Right lobe of liver (tissue), 4 donors: ENCODE measurements around the gene CHD2.
"Not testable (repeated sequence)": the region's sequence is repeated elsewhere in the genome, so short reads cannot be mapped to it uniquely, and the experiment has no call there.

ENCODE experiments used
- POLR2A ChIP-seq: fragments of 450-650 bp; IDR thresholded peaks from one replicate; pipeline ENCODE4 v1.6.1; 2017; ENCODE audit warnings: antibody characterized with exemption, mild to moderate bottlenecking
- TF ChIP-seq, protein P1 (sequence below), 4 donors: fragments of 200-600 bp in 3 of 4; fragments of 450-650 bp in 1 of 4; IDR thresholded peaks; one replicate each; pipeline versions ENCODE4 v1.5.1 to v1.8.0; 2016 to 2022; ENCODE audit warnings: antibody characterized with exemption in 4 of 4, mild to moderate bottlenecking in 2 of 4
- donor health status: DM: no; HTN: no; CAD: no.
- donor health status: DM: no; HTN: no; CAD: no.
- donor health status: DM: no; HTN: yes; CAD: no.

DNA sequence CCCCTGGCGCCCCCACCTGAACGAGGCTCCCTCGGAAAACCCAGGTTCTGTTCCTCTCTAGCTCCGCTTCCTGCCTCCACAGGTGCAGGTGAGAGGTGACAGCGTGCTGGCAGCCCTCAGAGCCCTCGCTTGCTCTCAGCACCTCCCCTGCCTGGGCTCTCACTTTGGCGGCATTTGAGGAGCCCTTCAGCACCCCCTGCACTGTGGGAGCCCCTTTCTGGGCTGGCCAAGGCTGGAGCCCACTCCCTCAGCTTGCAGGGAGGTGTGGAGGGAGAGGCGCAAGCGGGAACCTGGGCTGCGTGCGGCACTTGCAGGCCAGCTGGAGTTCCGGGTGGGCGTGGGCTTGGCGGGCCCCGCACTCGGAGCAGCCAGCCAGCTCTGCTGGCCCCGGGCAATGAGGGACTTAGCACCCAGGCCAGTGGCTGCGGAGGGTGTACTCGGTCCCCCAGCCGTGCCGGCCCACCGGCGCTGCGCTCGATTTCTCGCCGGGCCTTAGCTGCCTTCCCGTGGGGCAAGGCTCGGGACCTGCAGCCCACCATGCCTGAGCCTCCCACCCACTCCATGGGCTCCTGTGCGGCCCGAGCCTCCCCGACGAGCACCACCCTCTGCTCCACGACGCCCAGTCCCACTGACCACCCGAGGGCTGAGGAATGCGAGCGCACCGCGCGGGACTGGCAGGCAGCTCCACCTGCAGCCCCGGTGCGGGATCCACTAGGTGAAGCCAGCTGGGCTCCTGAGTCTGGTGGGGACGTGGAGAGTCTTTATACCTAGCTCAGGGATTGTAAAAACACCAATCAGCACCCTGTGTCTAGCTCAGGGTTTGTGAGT lies 131.6 kb downstream of the CHD2 start:
- TF ChIP-seq, protein P1, sequence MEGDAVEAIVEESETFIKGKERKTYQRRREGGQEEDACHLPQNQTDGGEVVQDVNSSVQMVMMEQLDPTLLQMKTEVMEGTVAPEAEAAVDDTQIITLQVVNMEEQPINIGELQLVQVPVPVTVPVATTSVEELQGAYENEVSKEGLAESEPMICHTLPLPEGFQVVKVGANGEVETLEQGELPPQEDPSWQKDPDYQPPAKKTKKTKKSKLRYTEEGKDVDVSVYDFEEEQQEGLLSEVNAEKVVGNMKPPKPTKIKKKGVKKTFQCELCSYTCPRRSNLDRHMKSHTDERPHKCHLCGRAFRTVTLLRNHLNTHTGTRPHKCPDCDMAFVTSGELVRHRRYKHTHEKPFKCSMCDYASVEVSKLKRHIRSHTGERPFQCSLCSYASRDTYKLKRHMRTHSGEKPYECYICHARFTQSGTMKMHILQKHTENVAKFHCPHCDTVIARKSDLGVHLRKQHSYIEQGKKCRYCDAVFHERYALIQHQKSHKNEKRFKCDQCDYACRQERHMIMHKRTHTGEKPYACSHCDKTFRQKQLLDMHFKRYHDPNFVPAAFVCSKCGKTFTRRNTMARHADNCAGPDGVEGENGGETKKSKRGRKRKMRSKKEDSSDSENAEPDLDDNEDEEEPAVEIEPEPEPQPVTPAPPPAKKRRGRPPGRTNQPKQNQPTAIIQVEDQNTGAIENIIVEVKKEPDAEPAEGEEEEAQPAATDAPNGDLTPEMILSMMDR (IDR thresholded peaks at IDR 0.05), result not testable (repeated sequence)
- not testable (repeated sequence) for TF ChIP-seq POLR2A
